IPS-NIHi7 (cell line): ENCODE results near the gene BCR.

Experiments
- DNase-seq: peaks from one replicate; pipeline ENCODE4 v3.0.0; 2012; ENCODE audit warnings: mixed read lengths; ENCODE audit errors: extremely low spot score

Gene BCR

DNA sequence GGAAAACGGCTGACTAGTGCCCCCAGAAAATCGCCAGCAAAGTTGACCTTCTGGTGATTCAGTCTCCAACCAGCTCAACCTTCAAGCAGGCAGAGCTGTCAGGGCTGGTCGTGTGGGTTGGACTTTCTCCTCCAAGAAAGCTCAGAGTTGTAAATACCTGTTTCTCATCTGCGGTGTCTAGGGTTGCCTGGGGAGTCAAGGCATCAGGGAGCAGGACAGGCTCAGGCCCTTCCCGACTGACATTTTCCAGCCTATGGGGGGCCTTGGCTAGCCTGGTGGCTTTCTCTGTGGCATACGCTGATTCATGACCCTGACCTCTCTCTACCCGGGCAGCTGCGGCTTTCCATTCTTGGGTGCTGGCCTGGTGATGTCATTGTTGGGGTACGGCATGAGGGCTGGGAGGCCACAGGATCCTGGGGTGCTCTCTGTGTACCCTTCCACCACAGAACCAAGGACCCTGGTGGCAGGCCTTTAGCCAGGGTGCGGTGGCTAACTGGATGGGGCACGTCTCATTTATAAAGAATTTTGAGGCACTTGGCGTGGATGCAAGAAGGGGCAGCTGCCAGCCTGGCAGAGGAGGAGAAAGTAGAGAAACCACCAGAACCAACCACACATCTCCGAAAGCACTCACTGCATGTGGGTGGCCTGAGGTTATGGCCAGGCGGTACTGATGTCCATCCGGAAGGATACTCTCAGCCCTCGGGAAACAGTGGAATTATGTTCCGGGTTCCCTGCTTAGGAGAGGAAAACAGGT, 64.9 kb downstream of the BCR start:
- DNase-seq, result no peak

DNA sequence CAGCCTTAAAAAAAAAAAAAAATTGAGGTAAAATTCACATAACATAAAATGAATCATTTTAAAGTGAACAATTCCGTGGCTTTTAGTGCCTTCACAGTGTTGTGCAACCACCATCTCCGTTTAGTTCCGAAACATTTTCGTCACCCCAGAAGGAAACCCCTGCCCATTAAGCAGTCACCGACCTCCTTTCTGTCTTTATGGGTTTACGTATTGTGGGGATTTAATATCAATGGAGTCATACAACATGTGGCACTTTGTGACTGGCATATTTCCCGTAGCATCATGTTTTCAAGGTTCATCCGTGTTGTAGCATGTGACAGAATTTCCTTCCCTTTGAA, 65.5 kb downstream of the BCR start:
- DNase-seq, result no peak

- DNase-seq, result no peak
Observed at GRCh38 chr22:23246982-23247766, 66.9 kb downstream of the BCR start.

DNA sequence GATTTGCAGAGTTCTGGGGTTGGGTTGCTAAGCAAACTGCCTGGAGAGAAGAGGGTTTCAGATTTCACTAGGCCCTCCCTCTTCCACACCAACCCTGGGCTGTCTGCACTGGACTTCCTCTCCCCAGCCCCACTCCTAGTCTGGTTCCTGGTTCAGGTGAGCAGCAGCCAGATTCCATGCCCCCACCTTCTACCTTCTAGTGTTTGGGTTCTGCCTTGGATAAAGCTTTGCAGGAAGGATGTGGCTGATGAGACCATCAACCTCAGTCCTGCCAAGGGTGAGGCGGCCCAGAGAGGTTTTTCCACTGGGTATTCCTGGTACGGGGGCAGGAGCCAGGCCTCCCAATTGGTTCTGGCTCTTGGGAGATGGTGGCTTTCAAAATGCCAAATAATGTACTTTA, 68.3 kb downstream of the BCR start:
- DNase-seq, result peak; percentile 68

DNA sequence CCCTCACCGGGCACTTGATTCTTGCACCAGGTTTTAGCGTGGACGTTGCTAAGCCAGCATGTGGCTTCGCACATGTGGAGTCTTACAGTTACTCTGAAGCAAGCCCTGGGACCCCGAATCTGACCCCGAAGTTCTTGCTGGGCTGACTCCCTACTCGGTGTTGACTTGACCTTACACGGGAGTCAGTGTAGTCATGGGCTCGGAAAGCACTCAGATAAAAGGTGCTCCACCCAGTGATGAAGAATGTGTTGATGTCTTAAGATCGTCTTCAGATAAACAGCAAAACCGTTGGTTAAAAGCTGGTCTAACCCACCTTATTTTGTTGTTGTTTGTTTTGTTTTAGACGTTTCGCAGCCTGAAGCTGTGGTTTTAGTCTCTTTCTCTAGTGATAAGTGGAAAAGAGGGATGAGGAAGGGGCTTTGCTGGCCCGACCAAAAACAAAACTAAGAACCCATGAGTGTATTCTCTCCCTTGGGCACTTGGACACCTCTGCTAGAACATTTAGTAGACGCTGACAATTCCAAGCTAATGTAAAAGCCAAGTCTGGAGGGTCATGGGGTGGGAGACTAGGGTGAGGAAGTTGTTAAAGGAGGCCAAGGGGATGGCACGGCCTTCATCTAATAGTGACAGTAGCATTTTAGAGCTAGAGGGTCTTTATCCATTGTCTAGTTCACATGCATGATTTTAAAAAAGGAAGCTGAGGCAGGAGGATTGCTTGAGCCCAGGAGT, 69.9 kb downstream of the BCR start:
- no peak for DNase-seq

- DNase-seq, result no peak
Observed at GRCh38 chr22:23250785-23251363, 70.6 kb downstream of the BCR start.

GRCh38 chr22:23251445-23252093, 71.3 kb downstream of the BCR start:
- no peak for DNase-seq

- DNase-seq, result no peak
Observed at GRCh38 chr22:23253475-23254055, 73.3 kb downstream of the BCR start.

- no peak for DNase-seq
Observed at GRCh38 chr22:23255506-23256170, 75.3 kb downstream of the BCR start.

DNA sequence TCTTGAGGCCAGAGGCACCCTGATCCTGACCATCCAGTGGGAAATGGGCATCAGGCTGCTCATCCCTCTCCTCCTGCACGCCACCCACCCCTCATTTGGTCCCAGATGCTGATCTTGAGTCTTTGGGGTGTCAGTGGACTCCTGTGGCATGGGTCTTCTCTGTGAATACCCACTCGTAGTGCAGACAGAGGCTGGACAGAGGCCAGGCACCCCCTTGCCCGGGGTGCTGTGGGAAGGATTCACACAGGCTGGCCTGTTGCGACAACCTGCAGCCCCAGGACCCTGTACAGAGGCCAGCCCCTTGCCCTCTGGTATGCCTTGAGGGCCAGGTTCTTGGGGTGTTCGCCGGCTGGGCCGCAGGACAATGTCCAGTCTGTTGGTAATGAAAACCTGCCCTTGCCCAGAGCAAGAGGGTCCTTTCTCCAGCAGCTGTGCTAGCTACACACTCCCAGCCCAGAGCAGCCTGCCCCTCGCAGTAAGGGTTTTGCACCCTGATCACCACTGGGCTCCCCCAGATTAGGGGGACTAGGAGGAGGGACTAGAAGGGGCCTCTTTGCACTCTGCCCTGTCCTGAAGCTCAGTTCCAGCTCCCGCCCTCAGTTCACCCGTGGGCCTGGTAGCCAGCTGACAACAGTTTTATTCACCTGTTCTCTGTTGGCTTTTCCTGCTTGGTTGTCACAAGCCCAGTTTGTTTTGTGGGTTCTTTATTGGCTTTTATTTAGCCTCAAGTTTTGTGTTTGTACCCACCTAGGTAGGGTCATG, 76.0 kb downstream of the BCR start:
- DNase-seq, result no peak

DNA sequence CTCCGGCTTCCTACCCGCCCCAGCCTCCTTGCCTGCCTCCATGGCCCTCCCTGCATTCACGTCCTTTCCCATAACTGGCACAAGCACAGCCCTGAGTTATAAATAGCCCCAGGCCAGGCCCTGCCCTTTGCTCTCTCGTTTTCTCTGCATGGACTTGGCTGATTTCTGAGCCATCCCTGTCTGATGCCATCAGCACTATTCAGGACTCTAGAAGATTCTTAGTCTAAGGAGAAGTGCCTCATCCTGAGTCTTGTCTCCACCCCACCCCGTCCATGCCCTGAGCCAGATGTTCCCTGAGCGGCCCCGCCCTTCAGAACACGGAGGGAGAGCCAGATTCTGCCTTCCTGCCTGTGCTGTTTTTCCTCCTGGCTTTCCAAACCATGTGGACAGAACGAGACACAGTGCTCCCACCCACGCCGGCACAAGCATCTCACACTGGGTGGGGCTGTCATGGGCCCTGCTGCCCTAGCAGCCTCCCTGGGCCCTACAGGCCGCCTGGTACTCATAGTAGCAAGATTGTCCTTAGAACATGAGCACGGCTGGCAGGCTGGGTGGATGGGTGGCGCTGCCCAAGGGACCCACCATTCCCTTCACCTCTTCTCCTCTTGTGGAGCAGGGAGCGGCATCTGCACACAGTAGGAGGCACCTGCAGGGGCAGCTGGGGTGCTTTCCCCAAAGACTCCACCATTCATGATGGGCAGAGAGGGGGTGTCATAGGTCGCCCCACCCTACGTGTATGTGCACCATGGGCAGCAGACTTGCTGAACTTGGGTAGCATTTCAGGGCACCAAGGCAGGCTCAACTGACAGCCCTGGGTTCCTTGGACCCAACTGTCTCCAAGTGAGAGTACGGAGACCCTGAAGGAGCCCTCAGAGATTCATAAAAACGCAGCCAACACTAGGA, 76.9 kb downstream of the BCR start:
- DNase-seq, result no peak

- DNase-seq, result no peak
Observed at GRCh38 chr22:23257889-23258825, 77.8 kb downstream of the BCR start.

DNA sequence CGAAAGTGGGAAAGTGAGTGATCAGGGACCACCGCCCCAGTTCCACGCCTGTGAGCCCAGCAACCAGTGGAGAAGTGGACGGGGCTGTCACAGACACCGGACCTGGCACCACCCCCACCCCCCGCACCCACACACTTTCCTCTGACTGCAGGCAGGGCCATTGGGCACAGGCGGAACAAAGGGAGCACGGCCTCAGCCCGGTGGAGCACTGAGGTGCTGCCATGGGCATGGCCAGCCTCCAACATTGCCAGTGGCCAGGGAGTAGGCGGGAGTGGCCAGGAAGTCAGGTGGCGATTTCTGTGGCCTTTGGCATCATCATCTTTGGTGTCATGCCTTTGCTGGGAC, 78.5 kb downstream of the BCR start:
- no peak for DNase-seq

GRCh38 chr22:23259916-23260644, 79.8 kb downstream of the BCR start:
- DNase-seq, result peak; percentile 81

DNA sequence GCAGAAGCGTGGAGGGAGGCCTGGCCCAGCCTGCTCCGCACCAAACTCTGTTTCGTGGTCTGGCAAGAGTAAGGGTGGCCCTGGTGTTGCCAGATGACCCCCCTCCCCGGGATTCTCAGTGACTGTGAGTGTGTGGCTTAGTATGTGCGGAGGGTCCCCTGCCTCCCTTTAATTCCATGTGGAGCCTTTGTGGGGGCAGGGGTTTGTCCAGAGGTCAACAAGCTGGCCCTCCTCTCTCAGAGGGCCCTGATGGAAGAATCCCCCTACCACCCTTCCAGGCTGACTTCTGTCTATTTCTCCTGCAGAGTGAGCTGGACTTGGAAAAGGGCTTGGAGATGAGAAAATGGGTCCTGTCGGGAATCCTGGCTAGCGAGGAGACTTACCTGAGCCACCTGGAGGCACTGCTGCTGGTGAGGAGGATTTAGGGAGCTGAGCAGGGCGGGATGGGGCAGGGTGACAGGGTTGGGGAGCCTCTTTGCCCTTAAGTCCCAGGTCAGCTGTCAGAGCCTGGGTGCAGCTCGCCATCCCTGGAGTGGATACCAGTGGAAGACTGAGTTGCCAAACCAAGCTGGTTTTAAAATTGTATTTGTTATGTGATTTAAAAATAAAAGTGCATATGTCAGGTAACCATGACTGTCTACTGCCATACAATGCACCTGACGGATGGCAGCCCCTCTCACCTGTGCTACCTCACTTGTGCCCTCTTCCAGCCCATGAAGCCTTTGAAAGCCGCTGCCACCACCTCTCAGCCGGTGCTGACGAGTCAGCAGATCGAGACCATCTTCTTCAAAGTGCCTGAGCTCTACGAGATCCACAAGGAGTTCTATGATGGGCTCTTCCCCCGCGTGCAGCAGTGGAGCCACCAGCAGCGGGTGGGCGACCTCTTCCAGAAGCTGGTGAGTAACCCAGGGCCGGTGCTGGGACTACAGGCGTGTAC, 80.6 kb downstream of the BCR start:
- no peak for DNase-seq

DNA sequence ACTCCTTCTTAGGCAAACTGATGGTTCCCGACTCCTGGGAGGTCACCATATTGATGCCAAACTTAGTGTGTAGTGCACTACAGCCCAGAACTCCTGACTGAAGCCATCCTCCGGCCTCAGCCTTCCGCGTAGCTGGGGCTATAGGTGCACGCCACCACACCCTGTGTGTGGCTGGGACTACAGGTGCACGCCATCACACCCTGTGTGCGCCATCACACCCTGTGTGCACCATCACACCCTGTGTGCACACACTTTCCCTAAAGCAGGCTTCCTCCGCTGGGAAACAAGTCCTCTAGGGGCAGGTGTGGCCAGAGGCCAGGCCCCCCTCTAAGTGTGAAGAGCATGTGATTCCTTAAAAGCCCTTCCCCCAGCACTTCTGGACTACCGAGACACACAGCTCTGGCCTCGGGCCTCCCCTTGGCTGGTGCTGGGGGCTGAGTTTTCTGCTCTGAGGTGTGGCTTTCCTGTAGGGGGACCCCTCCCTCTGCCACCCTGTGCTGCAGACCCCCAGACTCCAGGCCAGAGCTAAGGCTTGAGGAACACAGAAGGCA, 81.7 kb downstream of the BCR start:
- no peak for DNase-seq
